Head of caudate nucleus (tissue), 42 donors: ENCODE results near the gene RAB11FIP4.

Experiments
- DNase-seq, 42 donors: peaks; one replicate each; pipeline versions ENCODE4 v3.0.0 to v3.0.0-alpha.2; 2020 to 2021; ENCODE audit warnings: mixed read lengths in 7 of 42
- intact Hi-C: fragments of 100-400 bp; cut with DNase I; formaldehyde crosslinking; loops from one replicate; pipeline ENCODE4 v1.15.0; 2022

The RAB11FIP4 gene

GRCh38 chr17:31583772-31584356 lies 192.4 kb downstream of the RAB11FIP4 start:
- DNase-seq: no peak
- intact Hi-C loops: no loop called here

GRCh38 chr17:31584438-31585279 lies 193.2 kb downstream of the RAB11FIP4 start:
- intact Hi-C loops: no loop called here
- DNase-seq: no peak

DNA sequence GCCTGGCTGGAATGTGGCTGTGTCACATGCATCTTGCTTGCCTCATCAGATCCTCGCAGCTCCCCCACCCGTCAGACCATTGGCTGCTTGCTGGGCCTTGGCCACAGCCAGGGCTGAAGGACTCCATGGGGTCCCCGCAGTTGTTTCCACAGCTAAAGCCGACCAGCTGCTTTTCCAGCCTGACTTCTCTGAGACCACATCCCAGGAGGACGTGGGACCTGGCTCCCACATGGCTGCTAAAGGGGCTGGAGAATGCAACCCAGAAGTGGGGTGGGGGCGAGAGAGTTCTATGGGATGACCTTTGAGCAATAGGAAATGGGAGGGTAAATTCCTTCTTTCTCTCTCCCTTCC lies 193.8 kb downstream of the RAB11FIP4 start:
- intact Hi-C loops: no loop called here
- DNase-seq: no peak

- no peak for DNase-seq
Observed at GRCh38 chr17:31586946-31587345, 195.5 kb downstream of the RAB11FIP4 start.

GRCh38 chr17:31587462-31587861 lies 196.0 kb downstream of the RAB11FIP4 start:
- no peak for DNase-seq
- intact Hi-C loops: no loop called here

More at GRCh38 chr17:31586946-31587345, 195.5 kb downstream of the RAB11FIP4 start:
- intact Hi-C loops: no loop called here
